CD4-positive, alpha-beta memory T cell (primary cell): ENCODE measurements around the gene SEC14L2. TPM values are rescaled to one million over a fixed set of nuclear protein-coding genes. Genes with fewer than 3 reads are reported as not detected.
A peak's percentile ranks its signal among the peaks of the same experiment; 100 is the strongest.
"Not testable (repeated sequence)": the region's sequence is repeated elsewhere in the genome, so short reads cannot be mapped to it uniquely, and the experiment has no call there.

Experiments
- CTCF ChIA-PET: fragments of 350-600 bp; sonication (Branson Sonifier 250); formaldehyde crosslinking; loops from one replicate; lab custom pipeline; 2021; ENCODE audit warnings: inconsistent platforms; ENCODE audit not compliant: partially characterized antibody; lab: Charles Lee
- POLR2A ChIA-PET: fragments of 350-600 bp; sonication (Branson Sonifier 250); formaldehyde crosslinking; loops from one replicate; lab custom pipeline; 2021; ENCODE audit not compliant: partially characterized antibody; lab: Charles Lee
- DNase-seq, 5 donors: peaks; one replicate each; pipeline versions ENCODE4 v3.0.0 to v3.0.0-alpha.2; 2020 to 2022; ENCODE audit warnings: mixed read lengths in 1 of 5
- H3K27ac ChIP-seq: one replicate; pipeline ENCODE4 v1.7.0; 2013; ENCODE audit warnings: low read depth, low read length
- H3K27me3 ChIP-seq: 2 replicates; pipeline ENCODE4 v1.7.0; 2013; ENCODE audit warnings: mild to moderate bottlenecking, low read length, moderate library complexity; ENCODE audit not compliant: insufficient read depth
- H3K36me3 ChIP-seq: 2 replicates; pipeline ENCODE4 v1.7.0; 2013; ENCODE audit warnings: mild to moderate bottlenecking, low read length, moderate library complexity; ENCODE audit not compliant: insufficient read depth
- H3K4me1 ChIP-seq: 2 replicates; pipeline ENCODE4 v1.7.0; 2013; ENCODE audit warnings: mild to moderate bottlenecking, low read length, moderate library complexity; ENCODE audit not compliant: insufficient read depth
- H3K4me3 ChIP-seq, 2 donors: one replicate each; pipeline ENCODE4 v1.7.0; 2013; ENCODE audit warnings: low read length in 2 of 2, mild to moderate bottlenecking in 1 of 2
- H3K9me3 ChIP-seq, 2 donors: one replicate each; pipeline ENCODE4 v1.7.0; 2013; ENCODE audit warnings: low read length in 2 of 2, control low read depth in 1 of 2; ENCODE audit not compliant: control insufficient read depth in 1 of 2
- H3K27ac Mint-ChIP-seq, 7 donors: one replicate each; pipeline ENCODE4 v1.8.0; 2020 to 2021; ENCODE audit warnings: mixed read lengths in 7 of 7, mild to moderate bottlenecking in 6 of 7, inconsistent platforms in 3 of 7, moderate library complexity in 3 of 7
- H3K27me3 Mint-ChIP-seq, 2 donors: one replicate each; pipeline ENCODE4 v1.8.0; 2020 to 2021; ENCODE audit warnings: mixed read lengths in 2 of 2
- H3K36me3 Mint-ChIP-seq, 2 donors: one replicate each; pipeline ENCODE4 v1.8.0; 2020 to 2021; ENCODE audit warnings: mixed read lengths in 2 of 2, inconsistent platforms in 1 of 2, mild to moderate bottlenecking in 1 of 2
- H3K4me1 Mint-ChIP-seq, 4 donors: one replicate each; pipeline ENCODE4 v1.8.0; 2020 to 2021; ENCODE audit warnings: mixed read lengths in 4 of 4, mild to moderate bottlenecking in 1 of 4
- H3K4me3 Mint-ChIP-seq, 8 donors: one replicate each; pipeline ENCODE4 v1.8.0; 2020 to 2021; ENCODE audit warnings: mixed read lengths in 8 of 8, mild to moderate bottlenecking in 7 of 8, moderate library complexity in 6 of 8, inconsistent platforms in 3 of 8
- H3K9me3 Mint-ChIP-seq, 8 donors: one replicate each; pipeline ENCODE4 v1.8.0; 2020 to 2021; ENCODE audit warnings: mixed read lengths in 8 of 8, mild to moderate bottlenecking in 5 of 8, inconsistent platforms in 3 of 8, moderate library complexity in 1 of 8
- intact Hi-C: fragments of 100-400 bp; cut with micrococcal nuclease; formaldehyde crosslinking; loops from one replicate; pipeline ENCODE4 v1.15.1; 2023
- polyA plus RNA-seq, 2 donors: library from polyadenylated mRNA; unstranded; fragments of 300-500 nt; fragmentation: Illumina TruSeq; gene quantifications; one replicate each; pipeline ENCODE4 v1.2.3, GENCODE V29; 2021
- total RNA-seq, 2 experiments: library from RNA; stranded (reverse); gene quantifications; one replicate each; pipeline ENCODE4 v1.2.3, GENCODE V29; 2021

Gene SEC14L2
- total and polyA plus RNA-seq, 4 experiments from 2014 or later = 6.0 to 13.8 (median 9.2) TPM

DNA sequence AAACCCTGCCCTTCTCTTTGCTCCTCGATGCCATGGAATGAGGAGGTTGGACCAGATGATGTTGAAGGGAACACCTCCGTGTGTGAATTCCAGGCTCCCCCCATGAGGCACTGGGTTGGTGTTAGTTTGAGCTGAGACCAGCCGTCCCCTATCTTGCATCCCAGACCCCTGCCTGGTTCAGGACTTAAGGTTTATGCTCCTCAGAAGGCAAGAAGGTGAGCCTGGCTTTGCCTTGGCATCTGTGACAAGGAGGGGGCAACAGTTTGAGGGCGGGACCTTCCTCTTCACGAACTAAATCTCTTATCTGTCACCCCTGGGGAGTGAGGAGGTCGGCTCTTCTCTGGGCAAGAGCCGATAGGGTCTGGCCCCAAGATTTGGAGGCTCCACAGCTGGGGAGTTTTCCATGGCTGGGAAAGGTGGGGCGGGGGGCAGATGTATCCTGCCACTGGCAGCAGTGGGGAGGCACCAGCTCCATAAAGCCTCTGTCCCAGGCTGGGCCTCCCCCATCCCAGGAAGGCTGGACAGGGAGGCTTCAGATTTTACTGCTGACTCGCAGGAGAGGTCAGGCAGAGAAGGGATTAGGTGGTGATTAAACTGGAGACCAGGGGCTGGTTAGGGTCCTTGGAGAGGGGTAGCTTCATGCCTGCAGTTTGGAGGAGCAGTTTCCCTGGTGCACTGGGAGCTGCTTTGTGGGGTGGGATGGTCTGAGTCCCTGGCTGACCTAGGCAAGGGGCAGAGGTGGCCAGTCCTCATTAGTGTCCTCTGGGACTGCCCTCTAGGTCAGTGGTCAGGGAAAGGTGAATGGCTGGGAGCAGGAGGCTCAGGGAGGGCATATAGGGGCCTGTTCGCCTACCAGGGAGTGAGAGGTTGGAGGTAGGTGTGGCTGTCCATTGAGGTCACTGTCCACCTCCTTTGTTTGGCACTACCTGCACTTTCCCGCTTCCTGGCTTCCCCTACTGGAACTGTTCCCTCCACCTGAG lies 1.1 kb downstream of the SEC14L2 start:
- peaks cover 27% of the 10 kb centered on the region for H3K4me1 ChIP-seq
- H3K9me3 ChIP-seq = no peaks in the 10 kb centered on the region
- CTCF ChIA-PET = interaction anchor here (0.7 to 16.0 kb wide), 9 partner anchors 11 to 110 kb away, joined by 3 to 194 read pairs (median 5); partner anchors contain the start of genes CASTOR1, MTFP1 and RNF215
- Mint-ChIP-seq H3K27me3 (peaks cover 0 to 2% of the 10 kb centered on the region in 2 donors), H3K4me3 (peak overlapping the region; percentile 67 to 90 (median 78)), H3K27ac (peak overlapping the region; percentile 22 to 88 (median 85)), H3K4me1 (peaks cover 16 to 34% (median 27%) of the 10 kb centered on the region in 4 donors), H3K9me3 (no peaks in the 10 kb centered on the region), H3K36me3 (peaks cover 0 to 2% of the 10 kb centered on the region in 2 donors)
- intact Hi-C loops = loop anchor here (1.0 kb wide), 1 partner anchor 26 kb away; no protein-coding TSS in a partner anchor
- H3K27me3 ChIP-seq = no peaks in the 10 kb centered on the region
- peak overlapping the region in 1 of 2 donors; percentile 18 for H3K4me3 ChIP-seq
- no peaks in the 10 kb centered on the region for H3K36me3 ChIP-seq
- H3K27ac ChIP-seq = peak overlapping the region; percentile 39
- POLR2A ChIA-PET = interaction anchor here (1.1 to 6.4 kb wide), 8 partner anchors 10 to 115 kb away, joined by 3 to 91 read pairs (median 6); partner anchors contain the start of genes CASTOR1, MTFP1 and RNF215
- DNase-seq = no peak

DNA sequence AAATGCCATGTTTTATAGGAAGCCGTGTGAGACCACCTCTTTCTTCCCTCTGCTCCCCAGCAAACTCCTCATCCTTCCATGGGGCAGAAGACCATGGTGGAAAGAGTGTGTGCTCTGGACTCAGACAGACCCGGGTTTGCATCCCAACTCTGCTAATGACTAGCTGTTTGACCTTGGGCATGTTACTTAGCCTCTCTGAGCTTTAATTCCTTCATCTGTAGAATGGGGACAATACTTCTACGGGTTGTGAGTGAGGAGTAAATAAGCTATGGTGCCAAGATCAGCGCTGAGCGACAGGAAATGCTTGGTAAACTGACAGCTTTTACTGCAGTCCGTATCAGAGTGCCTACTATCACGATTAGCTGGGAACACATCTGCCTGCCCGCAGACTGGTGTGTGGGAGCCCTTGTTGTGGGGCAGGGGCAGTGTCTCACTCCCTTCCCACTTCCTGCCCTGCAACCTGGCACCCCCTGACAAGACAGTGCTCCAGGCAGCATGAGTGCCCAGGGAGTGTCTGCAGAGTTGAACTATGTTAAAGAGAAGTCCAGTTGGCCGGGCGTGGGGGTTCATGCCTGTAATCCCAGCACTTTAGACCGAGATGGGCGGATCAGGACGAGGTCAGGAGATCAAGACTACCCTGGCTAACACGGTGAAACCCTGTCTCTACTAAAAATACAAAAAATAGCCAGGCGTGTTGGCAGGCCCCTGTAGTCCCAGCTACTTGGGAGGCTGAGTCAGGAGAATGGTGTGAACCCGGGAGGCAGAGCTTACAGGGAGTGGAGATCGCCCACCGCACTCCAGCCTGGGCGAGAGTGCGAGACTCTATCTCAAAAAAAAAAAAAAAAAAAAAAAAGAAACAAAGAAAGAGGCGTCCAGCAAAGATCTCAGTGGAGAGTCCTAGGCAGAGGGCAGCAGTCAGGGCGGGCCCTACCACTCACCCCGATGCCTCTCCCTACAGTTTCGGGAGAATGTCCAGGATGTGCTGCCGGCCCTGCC lies 2.2 kb downstream of the SEC14L2 start:
- ChIA-PET CTCF (interaction anchor here (0.7 to 16.0 kb wide), 7 partner anchors 12 to 291 kb away, joined by 3 to 194 read pairs (median 3); partner anchors contain the start of genes MTFP1 and RNF215), POLR2A (interaction anchor here (1.3 to 6.4 kb wide), 4 partner anchors 9 to 38 kb away, joined by 3 to 91 read pairs (median 11); partner anchors contain the start of gene MTFP1)
- Mint-ChIP-seq H3K27me3 (peaks cover 0 to 2% of the 10 kb centered on the region in 2 donors), H3K4me3 (peak overlapping the region in 7 of 8 donors; percentile 67 to 90 (median 79)), H3K4me1 (peaks cover 16 to 34% (median 27%) of the 10 kb centered on the region in 4 donors), H3K36me3 (peaks cover 0 to 2% of the 10 kb centered on the region in 2 donors), H3K27ac (peak overlapping the region; percentile 22 to 88 (median 73)), H3K9me3 (no peaks in the 10 kb centered on the region)
- Histone ChIP-seq H3K27ac (no peak overlapping the region), H3K4me3 (no peak overlapping the region), H3K36me3 (no peaks in the 10 kb centered on the region), H3K27me3 (no peaks in the 10 kb centered on the region), H3K4me1 (peaks cover 27% of the 10 kb centered on the region), H3K9me3 (no peaks in the 10 kb centered on the region)
- intact Hi-C loops = no loop called here
- DNase-seq = no peak

- no peaks in the 10 kb centered on the region for H3K36me3 ChIP-seq
- H3K27me3 ChIP-seq = no peaks in the 10 kb centered on the region
- no peak overlapping the region for H3K27ac ChIP-seq
- Mint-ChIP-seq H3K4me3 (no peak overlapping the region), H3K27me3 (peaks cover 0 to 2% of the 10 kb centered on the region in 2 donors), H3K27ac (no peak overlapping the region), H3K36me3 (peaks cover 0 to 5% of the 10 kb centered on the region in 2 donors), H3K9me3 (no peaks in the 10 kb centered on the region), H3K4me1 (peaks cover 16 to 34% (median 27%) of the 10 kb centered on the region in 4 donors)
- no peak overlapping the region for H3K4me3 ChIP-seq
- intact Hi-C loops = no loop called here
- H3K4me1 ChIP-seq = peaks cover 27% of the 10 kb centered on the region
- DNase-seq = no peak
- ChIA-PET POLR2A (interaction anchor here (3.8 to 6.4 kb wide), 2 partner anchors 11 to 25 kb away, joined by 15 to 91 read pairs; partner anchors contain the start of gene MTFP1), CTCF (interaction anchor here (1.6 to 16.0 kb wide), 2 partner anchors 25 to 86 kb away, joined by 6 to 194 read pairs; partner anchors contain the start of gene MTFP1)
- H3K9me3 ChIP-seq = no peaks in the 10 kb centered on the region
Measured at GRCh38 chr22:30399718-30400117, 2.9 kb downstream of the SEC14L2 start.

DNA sequence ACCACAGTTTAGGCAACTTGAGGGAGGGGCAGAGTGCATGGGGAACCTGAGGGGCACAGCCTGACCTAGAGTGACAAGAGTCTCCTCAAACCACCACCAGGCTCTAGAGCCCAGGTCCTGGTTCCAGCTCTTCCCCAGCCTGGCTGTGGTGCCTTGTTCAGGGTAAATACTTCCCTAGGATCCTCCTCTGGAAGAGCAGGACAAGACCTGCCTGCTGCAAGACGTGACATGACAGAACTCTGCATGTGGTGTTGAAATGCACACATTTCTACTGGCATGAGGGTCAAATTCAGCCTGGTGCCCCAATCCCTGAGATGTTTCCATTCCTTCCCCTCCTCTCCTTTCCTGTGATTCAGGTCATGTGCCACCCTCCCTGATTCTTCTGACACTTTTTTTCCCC lies 3.3 kb downstream of the SEC14L2 start:
- H3K4me1 Mint-ChIP-seq = peaks cover 16 to 34% (median 27%) of the 10 kb centered on the region in 4 donors
- no peaks in the 10 kb centered on the region for H3K9me3 Mint-ChIP-seq
- no peak overlapping the region for H3K4me3 Mint-ChIP-seq
- no peak overlapping the region for H3K4me3 ChIP-seq
- intact Hi-C loops = no loop called here
- DNase-seq = no peak
- no peaks in the 10 kb centered on the region for H3K36me3 ChIP-seq
- H3K27ac ChIP-seq = no peak overlapping the region
- peaks cover 27% of the 10 kb centered on the region for H3K4me1 ChIP-seq
- H3K27ac Mint-ChIP-seq = peak overlapping the region in 2 of 7 donors; percentile 29 to 61
- H3K36me3 Mint-ChIP-seq = peaks cover 0 to 5% of the 10 kb centered on the region in 2 donors
- peaks cover 0 to 2% of the 10 kb centered on the region in 2 donors for H3K27me3 Mint-ChIP-seq
- POLR2A ChIA-PET = interaction anchor here (6.4 kb wide), 1 partner anchor 24 kb away, joined by 91 read pairs; the partner anchor contains the start of gene MTFP1
- H3K27me3 ChIP-seq = no peaks in the 10 kb centered on the region
- no peaks in the 10 kb centered on the region for H3K9me3 ChIP-seq
- CTCF ChIA-PET = interaction anchor here (16.0 kb wide), 1 partner anchor 25 kb away, joined by 194 read pairs; the partner anchor contains the start of gene MTFP1

GRCh38 chr22:30401024-30401423 lies 4.2 kb downstream of the SEC14L2 start:
- H3K27me3 ChIP-seq, DNase-seq, H3K4me3 ChIP-seq, H3K9me3 ChIP-seq, H3K9me3 Mint-ChIP-seq, H3K4me3 Mint-ChIP-seq, intact Hi-C loops, H3K36me3 ChIP-seq, H3K36me3 Mint-ChIP-seq, H3K27me3 Mint-ChIP-seq, H3K27ac ChIP-seq, H3K27ac Mint-ChIP-seq, POLR2A ChIA-PET: not testable (repeated sequence)
- H3K4me1 Mint-ChIP-seq = peaks cover 16 to 29% (median 25%) of the 10 kb centered on the region in 4 donors
- CTCF ChIA-PET = interaction anchor here (1.2 kb wide), 1 partner anchor 138 kb away, joined by 3 read pairs; no protein-coding TSS in a partner anchor
- peaks cover 26% of the 10 kb centered on the region for H3K4me1 ChIP-seq
